Left renal cortex interstitium (tissue), 4 donors: ENCODE results near the gene LRP5. TPM values are rescaled to one million over a fixed set of nuclear protein-coding genes. Genes with fewer than 3 reads are reported as not detected.

Source experiments
- DNase-seq, 4 donors: peaks; one replicate each; pipeline ENCODE4 v3.0.0-alpha.2; 2013; ENCODE audit warnings: low read depth in 4 of 4, low spot score in 2 of 4, missing footprints in 1 of 4
- polyA plus RNA-seq, 4 donors: library from polyadenylated mRNA; unstranded; fragments of 120-200 nt; gene quantifications; one replicate each; pipeline ENCODE4 v1.2.1, GENCODE V29; 2013; ENCODE audit not compliant: insufficient read length in 4 of 4

LRP5 gene
- polyA plus RNA-seq, 4 donors = 34.9 to 67.8 (median 58.9) TPM

GRCh38 chr11:68479390-68479789 is 167.0 kb downstream of the LRP5 start:
- DNase-seq = no peak

- no peak for DNase-seq
Observed at GRCh38 chr11:68480193-68480592, 167.8 kb downstream of the LRP5 start.

- DNase-seq = no peak
Observed at GRCh38 chr11:68480852-68481510, 168.6 kb downstream of the LRP5 start.

- no peak for DNase-seq
Observed at GRCh38 chr11:68481579-68482240, 169.3 kb downstream of the LRP5 start.

- DNase-seq = no peak
Observed at GRCh38 chr11:68488623-68489022, 176.2 kb downstream of the LRP5 start.

GRCh38 chr11:68495220-68495729 is 182.9 kb downstream of the LRP5 start:
- DNase-seq = no peak

GRCh38 chr11:68495872-68496271 is 183.5 kb downstream of the LRP5 start:
- DNase-seq = no peak

GRCh38 chr11:68497761-68498160 is 185.4 kb downstream of the LRP5 start:
- no peak for DNase-seq

GRCh38 chr11:68498321-68498720 is 185.9 kb downstream of the LRP5 start:
- no peak for DNase-seq

Other genes starting within 250 kb of the LRP5 start
- gene CHKA, start 191.2 kb upstream of the LRP5 start, polyA plus RNA-seq = 10 to 100 TPM; 27.7 to 56.6 (median 37.0) TPM
- 10 to 100 TPM; 66.5 to 81.5 (median 77.6) TPM for gene KMT5B, start 99.3 kb upstream of the LRP5 start, polyA plus RNA-seq
- gene C11orf24, start 40.6 kb upstream of the LRP5 start, polyA plus RNA-seq = 10 to 100 TPM; 22.2 to 30.3 (median 27.6) TPM
- gene PPP6R3, start 148.2 kb downstream of the LRP5 start, polyA plus RNA-seq = 100 to 1,000 TPM in 2 of 4 donors, 10 to 100 TPM in 2; 83.7 to 128 (median 106) TPM